GM20431 (cell line): Measurements from ENCODE around the gene RSRC1.
"Not testable (repeated sequence)": the region's sequence is repeated elsewhere in the genome, so short reads cannot be mapped to it uniquely, and the experiment has no call there.

ENCODE experiments used
- in situ Hi-C: fragments of 300-500 bp; cut with MseI, MboI; formaldehyde crosslinking; loops from one replicate; pipeline ENCODE4 v1.15.0; 2020; ENCODE audit warnings: low sequenced_read_pairs; ENCODE audit not compliant: unreplicated experiment

The RSRC1 gene

DNA sequence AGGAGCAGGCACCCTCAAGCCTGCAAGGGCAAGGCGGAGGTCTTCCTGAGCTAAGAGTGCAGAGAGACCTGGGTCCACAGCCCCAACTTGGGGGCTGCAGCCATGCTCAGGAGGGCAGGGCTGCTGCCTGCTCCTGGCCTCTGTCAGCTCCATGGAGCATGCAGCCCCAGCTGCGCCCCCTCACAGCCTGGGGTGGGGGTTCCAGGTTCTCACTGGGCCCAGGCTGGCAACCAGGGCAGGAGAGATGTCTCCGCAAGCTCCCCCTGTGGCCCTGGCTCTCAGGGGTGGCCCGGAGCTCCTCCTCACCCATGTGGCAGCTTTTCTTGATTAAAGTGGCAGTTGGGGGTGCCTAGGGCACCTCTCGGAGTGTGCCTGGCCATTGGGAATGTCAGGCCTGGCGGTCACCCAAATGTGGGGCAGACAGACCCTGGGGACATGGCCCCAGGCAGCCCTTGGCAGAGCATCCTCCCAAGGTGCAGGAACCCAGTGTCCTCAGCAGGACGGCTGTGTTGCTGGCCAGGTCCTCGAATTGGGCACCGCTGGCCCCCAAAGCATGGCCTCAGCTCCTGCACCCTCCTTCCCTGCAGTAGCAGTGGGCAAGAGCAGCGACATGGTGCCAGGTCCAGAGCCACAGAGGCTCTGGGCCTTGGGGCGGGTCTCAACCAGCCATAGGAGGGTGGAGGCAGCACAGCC lies 251.0 kb downstream of the RSRC1 start:
- in situ Hi-C loops, result no loop called here

- in situ Hi-C loops, result no loop called here
These were observed 258.4 kb downstream of the RSRC1 start for GRCh38 chr3:158368271-158368670.

DNA sequence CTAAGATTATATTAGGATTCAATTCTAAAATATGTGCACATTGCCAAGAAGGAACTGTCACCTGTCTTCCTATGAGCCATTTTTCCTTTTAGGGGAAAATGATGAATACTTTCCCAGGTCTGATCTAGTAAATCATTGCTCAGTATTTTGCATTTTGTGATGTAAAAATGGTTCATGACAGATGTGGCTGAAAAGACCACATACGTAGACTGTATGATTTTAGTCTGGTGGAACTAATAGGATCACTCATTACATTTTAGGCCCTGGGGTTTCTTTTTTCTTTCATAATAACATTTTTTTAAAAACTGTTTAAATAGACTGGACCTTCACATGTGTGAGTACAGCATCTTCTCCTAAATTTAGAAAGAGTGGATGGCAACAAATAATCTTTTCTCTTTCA lies 259.4 kb downstream of the RSRC1 start:
- in situ Hi-C loops, result no loop called here

- in situ Hi-C loops, result no loop called here
These were observed 269.6 kb downstream of the RSRC1 start for GRCh38 chr3:158379517-158379916.

DNA sequence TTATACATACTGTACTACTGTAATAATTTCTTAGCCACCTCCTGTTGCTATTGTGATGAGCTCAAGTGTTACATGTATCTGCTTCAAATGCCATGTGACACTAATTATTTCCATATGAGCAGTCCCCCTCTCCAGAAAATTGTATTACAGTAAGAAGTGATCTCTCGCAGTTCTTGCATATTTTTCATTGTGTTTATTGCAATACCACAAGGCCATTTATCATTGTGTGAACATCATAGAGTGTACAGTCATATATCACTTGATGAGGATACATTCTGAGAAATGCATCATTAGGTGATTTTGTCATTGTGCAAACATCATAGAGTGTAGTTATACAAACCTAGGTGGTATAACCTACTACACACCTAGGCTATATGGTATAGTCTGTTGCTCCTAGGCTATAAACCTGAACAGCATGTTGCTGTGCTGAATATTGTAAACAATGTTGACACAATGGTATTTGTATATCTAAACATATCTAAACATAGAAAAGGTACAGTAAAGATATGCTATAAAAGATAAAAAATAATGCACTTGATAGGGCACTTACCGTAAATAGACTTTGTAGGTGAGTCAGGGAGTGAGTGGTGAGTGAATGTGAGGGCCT lies 271.5 kb downstream of the RSRC1 start:
- in situ Hi-C loops, result no loop called here

GRCh38 chr3:158382479-158382878 lies 272.6 kb downstream of the RSRC1 start:
- in situ Hi-C loops, result no loop called here

GRCh38 chr3:158384019-158384418 lies 274.1 kb downstream of the RSRC1 start:
- in situ Hi-C loops, result no loop called here

DNA sequence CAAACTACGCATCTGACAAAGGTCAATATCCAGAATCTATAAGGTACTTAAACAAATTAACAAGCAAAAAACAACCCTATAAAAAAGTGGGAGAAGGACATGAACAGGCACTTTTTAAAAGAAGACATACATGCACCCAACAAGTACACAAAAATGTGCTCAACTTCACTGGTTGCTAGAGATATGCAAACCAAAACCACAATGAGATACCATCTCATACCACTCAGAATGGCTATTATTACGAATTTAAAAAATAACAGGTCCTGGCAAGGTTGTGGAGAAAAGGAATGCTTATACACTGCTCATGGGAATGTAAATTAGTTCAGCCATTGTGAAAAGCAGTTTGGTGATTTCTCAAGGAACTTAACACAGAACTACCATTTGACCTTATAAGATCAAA lies 285.5 kb downstream of the RSRC1 start:
- in situ Hi-C loops, result no loop called here

DNA sequence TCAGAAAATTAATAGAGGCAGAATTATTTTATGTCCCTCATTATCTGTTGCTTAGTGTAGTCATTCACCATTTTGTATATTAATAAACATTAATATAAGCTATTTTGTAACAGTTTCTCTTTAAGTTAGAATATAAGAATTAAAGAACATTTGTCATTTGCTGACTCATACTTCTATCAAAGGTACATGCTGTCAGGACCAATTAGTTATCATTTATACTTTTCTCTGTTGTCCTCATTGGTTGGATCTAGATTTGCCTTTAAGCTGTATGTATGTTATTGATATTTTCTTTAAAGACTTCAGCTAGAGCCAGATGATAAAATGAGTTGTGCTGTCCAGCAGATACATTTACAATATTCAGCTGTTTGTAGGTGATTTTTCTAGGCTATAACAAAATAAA lies 292.7 kb downstream of the RSRC1 start:
- in situ Hi-C loops, result no loop called here

GRCh38 chr3:158403013-158403412 lies 293.1 kb downstream of the RSRC1 start:
- in situ Hi-C loops, result no loop called here

DNA sequence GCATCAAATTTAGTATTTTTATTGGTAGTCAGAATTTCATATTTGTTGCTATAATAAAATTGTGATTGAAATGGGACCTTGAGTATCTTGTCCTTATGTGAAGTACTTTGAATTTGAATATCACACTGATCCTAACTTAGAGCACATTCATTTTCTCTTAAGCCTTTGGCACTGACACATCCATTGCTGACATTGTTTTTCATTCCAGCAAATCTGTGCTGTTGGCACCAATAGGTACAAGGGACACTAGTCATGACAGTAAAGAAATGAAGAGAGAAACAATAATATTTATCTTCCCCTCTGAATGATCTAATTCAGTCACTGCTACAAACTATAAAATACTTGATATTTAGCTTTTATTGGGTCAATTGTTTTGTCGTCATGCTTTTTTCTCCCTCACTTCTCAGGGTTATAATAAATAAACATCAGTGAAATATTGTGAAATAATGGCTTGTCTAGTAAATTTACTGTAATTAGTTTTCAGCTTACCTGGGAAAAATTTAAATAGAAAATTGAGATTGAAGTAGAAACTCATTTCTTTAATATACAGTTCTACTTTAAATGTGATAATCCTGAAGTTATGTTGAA lies 294.3 kb downstream of the RSRC1 start:
- in situ Hi-C loops, result no loop called here

DNA sequence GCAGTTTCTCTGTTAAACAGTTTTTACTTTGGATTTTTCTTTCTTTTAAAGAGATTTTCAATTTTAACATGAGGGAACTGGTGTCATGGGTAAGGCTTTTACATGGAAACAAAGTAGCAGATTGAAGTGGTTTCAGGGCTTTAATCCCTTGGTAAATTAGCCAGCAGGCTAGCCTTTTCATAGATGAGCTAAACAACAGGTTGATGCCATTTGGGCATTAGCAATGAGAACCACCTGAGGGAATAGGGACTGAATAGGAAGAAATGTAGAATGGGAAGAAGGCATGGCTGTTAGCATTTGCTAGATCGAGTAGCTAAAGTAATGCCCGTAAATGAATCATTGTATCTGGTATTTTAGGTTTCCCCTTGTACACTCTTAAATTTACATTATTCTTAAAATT lies 295.6 kb downstream of the RSRC1 start:
- in situ Hi-C loops, result no loop called here

DNA sequence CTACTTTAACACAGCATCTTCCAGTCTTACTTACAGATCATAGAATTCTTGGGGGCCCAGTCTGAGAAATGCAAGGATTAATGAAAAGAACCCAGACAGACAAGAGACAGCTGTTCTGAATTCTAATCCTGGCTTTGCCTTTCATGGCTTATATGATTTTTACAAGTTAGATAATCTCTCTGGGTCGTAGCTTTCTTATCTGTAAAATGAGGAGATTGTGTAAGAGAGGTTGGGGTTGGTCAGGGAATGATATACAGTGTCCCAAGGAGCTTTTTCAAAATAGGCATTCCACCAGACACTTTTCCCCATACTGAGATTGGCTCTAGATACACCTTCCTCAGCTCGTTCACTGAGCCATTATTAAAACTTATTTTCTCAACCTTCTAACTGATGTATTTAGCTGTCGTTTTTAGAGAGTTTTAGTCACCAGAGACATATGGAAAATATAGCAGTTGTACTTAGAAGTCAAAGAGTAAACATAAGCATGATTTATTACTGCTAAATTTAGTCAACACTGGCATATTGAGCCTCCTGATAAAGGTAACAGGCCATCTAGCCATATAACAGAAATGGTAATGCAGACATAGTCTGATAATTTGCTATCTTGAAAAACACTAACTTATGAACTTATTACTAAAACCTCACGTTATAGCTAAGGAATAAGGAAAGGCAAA lies 298.1 kb downstream of the RSRC1 start:
- in situ Hi-C loops, result no loop called here

DNA sequence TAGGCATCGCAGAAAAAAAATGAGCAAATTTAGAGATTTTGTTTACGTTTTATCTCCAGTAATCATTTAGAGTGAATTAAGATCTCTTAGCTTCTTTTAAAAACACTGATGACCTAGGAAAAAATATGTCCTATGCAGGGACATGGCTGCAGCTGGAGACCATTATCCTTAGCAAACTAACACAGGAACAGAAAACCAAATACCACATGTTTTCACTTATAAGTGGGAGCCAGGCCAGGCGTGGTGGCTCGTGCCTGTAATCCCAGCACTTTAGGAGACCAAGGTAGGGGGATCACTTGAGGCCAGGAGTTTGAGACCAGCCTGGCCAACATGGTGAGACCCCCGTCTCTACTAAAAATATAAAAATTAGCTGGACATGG lies 298.6 kb downstream of the RSRC1 start:
- in situ Hi-C loops, result not testable (repeated sequence)

GRCh38 chr3:158418035-158418434 lies 308.1 kb downstream of the RSRC1 start:
- in situ Hi-C loops, result no loop called here

GRCh38 chr3:158419820-158420653 lies 310.1 kb downstream of the RSRC1 start:
- in situ Hi-C loops, result no loop called here

- in situ Hi-C loops, result no loop called here
These were observed 310.9 kb downstream of the RSRC1 start for GRCh38 chr3:158420654-158421396.

DNA sequence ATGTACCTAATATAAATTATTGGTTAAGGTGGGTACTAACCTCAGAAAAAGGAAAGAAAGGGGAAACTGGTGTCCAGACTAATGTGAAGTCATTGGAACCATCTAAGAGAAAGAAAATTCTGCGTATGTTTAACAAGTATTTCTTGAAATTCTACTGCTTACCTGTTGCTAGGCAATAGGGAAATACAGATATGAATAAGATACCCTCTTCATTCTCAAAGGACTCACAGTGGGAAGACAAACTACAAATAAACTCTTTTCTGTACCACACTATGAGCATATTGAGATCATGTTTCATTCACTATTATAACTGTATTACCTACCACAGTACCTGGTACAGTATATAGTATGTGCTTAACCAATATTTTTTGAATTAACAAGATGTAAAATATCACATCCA lies 320.6 kb downstream of the RSRC1 start:
- in situ Hi-C loops, result loop anchor here (25.0 kb wide), 2 partner anchors 343 to 568 kb away; no protein-coding TSS in a partner anchor

GRCh38 chr3:158430968-158431367 lies 321.1 kb downstream of the RSRC1 start:
- in situ Hi-C loops, result loop anchor here (25.0 kb wide), 2 partner anchors 344 to 569 kb away; no protein-coding TSS in a partner anchor
